Large intestine (tissue), 3 donors: Measurements from ENCODE around the gene CENPP. TPM values are rescaled to one million over a fixed set of nuclear protein-coding genes. Genes with fewer than 3 reads are reported as not detected.

ENCODE experiments used
- DNase-seq, 2 donors: peaks; one replicate each; pipeline versions ENCODE4 v3.0.0 to v3.0.0-alpha.2; 2013
- H3K27ac ChIP-seq: one replicate; pipeline ENCODE4 v1.5.1; 2013; ENCODE audit warnings: low read length
- H3K27me3 ChIP-seq: 2 replicates; pipeline ENCODE4 v1.6.1; 2013; ENCODE audit warnings: low read length; ENCODE audit not compliant: control insufficient read depth, insufficient read depth
- H3K36me3 ChIP-seq: 2 replicates; pipeline ENCODE4 v1.6.1; 2013; ENCODE audit warnings: low read length; ENCODE audit not compliant: control insufficient read depth, insufficient read depth
- H3K4me1 ChIP-seq: one replicate; pipeline ENCODE4 v1.6.1; 2013; ENCODE audit warnings: low read length; ENCODE audit not compliant: control insufficient read depth, insufficient read depth
- H3K4me3 ChIP-seq: one replicate; pipeline ENCODE4 v1.5.1; 2013; ENCODE audit warnings: low read length
- H3K9me3 ChIP-seq: one replicate; pipeline ENCODE4 v1.6.1; 2013; ENCODE audit warnings: mild to moderate bottlenecking, low read depth, low read length, moderate library complexity; ENCODE audit not compliant: control insufficient read depth
- WGBS: methylation state at CpG from one replicate; pipeline ENCODE4 v1.1.5; 2013; ENCODE audit warnings: low lambda C conversion rate; ENCODE audit not compliant: insufficient coverage; 5-methylcytosine and 5-hydroxymethylcytosine counted together
- polyA plus RNA-seq: library from polyadenylated mRNA; unstranded; fragments of 120-200 nt; gene quantifications from one replicate; pipeline ENCODE4 v1.2.1, GENCODE V29; 2013

Gene CENPP
- polyA plus RNA-seq, 1 donor: 2.8 TPM

DNA sequence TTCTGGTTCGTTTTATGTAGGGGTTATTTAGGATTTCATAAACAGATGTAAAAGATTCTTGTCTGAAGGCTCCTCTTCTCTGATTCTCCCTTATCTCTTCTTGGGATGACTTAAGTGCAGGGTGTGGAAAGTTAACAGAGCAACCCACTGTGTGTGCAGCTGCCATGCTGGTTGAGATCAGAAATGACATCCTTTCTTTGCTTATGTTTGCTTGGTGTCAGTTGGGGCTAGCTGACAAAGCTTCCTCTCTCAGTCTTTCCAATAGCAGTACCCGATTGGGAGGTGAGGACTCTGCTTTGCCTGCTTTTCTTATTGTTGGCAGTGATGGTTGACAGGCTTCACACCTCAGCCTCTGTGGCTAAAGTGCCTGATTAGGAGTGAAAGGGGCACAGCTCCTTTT is 52.1 kb downstream of the CENPP start:
- Histone ChIP-seq H3K4me1 (peaks cover 14% of the 10 kb centered on the region), H3K9me3 (peaks cover 22% of the 10 kb centered on the region), H3K4me3 (no peak overlapping the region), H3K36me3 (no peaks in the 10 kb centered on the region), H3K27me3 (no peaks in the 10 kb centered on the region), H3K27ac (peak overlapping the region; percentile 48)
- peak in 1 of 2 donors; percentile 19 for DNase-seq
- WGBS: no CpG with 5 or more reads among the region's 2 CpGs

DNA sequence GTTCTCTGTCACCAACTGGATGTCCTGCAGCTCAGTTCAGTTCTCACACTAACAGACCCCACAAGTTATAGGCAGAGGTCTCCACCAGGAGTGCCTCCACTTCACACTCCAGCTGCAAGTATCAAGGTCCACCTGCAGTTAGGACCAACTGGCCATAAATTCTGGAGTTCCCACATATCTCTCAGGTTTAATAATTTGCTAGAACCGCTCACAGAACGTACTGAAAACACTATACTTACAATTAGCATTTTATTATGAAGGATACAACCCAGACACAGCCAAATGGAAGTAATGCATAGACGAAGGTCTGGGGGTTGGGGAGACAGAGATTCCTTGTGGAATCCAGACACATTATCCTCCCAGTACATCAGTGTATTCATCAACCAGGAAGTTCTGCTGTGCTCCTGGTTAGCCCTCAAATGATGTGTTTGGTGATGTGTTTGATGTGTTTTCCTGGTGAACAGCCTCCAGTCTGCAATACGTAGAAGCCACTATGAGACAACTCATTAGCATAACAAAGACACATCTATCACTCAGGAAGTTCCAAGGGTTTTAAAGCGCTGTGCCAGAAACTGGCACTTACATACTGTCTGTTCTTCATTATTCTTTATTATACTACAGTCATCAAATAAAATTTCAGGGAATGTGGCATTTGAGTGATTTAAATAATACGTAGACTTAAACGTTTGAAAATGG is 53.3 kb downstream of the CENPP start:
- DNase-seq: peak; percentile 51 to 85
- H3K4me3 ChIP-seq: no peak overlapping the region
- H3K27ac ChIP-seq: peak overlapping the region; percentile 48

DNA sequence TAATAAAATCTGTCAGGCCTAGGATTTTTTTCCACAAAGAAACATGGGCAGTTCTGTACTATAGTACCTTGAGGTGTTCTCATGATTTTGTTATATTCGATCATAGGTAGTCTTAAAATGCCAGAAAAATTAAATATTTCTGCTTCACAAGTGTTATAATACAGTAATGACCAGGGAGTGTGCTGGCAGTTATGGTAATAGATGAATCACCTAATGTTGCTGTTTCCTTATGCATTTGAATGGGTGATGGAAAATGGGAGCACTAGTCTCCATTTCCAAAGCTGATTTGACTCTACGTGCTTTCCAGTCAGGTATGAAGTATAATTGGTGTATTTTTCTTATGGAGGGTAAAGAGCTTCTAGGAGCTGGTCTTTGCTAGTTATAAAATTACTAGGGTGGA is 54.9 kb downstream of the CENPP start:
- Histone ChIP-seq H3K27ac (no peak overlapping the region), H3K4me3 (no peak overlapping the region), H3K4me1 (peaks cover 14% of the 10 kb centered on the region), H3K27me3 (no peaks in the 10 kb centered on the region), H3K9me3 (peaks cover 4% of the 10 kb centered on the region), H3K36me3 (no peaks in the 10 kb centered on the region)
- DNase-seq: no peak
- 100% methylated on average over 1 of the region's 2 CpGs for WGBS

More for the DNA sequence above, 53.3 kb downstream of the CENPP start:
- 100% methylated on average over 1 of the region's 7 CpGs for WGBS
- H3K9me3 ChIP-seq: peaks cover 12% of the 10 kb centered on the region
- H3K4me1 ChIP-seq: peaks cover 14% of the 10 kb centered on the region
- H3K27me3 ChIP-seq: no peaks in the 10 kb centered on the region
- no peaks in the 10 kb centered on the region for H3K36me3 ChIP-seq

DNA sequence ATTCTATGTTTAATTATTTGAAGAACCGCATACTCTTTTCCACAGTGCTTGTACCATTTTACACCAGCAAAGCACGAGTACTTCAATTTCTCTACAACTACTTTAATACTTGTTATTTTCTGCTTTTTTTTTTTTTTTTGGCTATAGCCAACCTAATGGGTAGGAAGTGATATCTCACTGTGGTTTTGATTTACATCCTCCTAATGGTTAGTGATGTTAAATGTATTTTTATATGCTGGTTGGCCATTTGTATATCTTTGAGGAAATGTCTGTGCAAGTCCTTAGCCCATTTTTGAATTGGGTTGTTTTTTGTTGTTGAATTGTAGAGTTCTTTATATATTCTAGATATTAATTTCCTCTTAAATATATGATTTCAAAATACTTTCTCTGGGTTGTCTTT is 56.0 kb downstream of the CENPP start:
- no peaks in the 10 kb centered on the region for H3K9me3 ChIP-seq
- no peak overlapping the region for H3K27ac ChIP-seq
- no peaks in the 10 kb centered on the region for H3K27me3 ChIP-seq
- DNase-seq: no peak
- WGBS: 94% methylated on average over 2 of the region's 2 CpGs
- no peak overlapping the region for H3K4me3 ChIP-seq
- H3K4me1 ChIP-seq: peaks cover 14% of the 10 kb centered on the region
- no peaks in the 10 kb centered on the region for H3K36me3 ChIP-seq

DNA sequence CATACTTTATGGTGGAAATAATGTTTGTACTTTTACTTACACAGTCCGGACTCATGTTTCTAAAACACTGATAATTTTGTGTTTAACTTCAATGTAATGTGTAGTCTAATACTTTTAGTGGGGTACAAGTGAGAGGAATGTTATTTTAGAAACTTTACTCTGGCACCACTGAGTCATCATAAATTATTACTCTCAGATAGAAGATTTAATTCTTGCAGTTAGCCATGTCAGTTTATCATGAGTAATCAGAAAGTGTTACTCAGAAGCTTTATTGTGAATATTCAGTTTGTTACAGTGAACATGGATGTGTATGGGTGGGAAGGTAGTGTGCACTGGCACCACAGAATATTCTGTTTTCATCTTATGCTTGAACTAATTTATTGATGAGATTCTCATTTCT is 58.6 kb downstream of the CENPP start:
- peaks cover 1% of the 10 kb centered on the region for H3K4me1 ChIP-seq
- no peak overlapping the region for H3K27ac ChIP-seq
- DNase-seq: no peak
- H3K4me3 ChIP-seq: no peak overlapping the region
- no peaks in the 10 kb centered on the region for H3K9me3 ChIP-seq
- no peaks in the 10 kb centered on the region for H3K27me3 ChIP-seq
- H3K36me3 ChIP-seq: no peaks in the 10 kb centered on the region
- no CpG with 5 or more reads among the region's 1 CpG for WGBS

DNA sequence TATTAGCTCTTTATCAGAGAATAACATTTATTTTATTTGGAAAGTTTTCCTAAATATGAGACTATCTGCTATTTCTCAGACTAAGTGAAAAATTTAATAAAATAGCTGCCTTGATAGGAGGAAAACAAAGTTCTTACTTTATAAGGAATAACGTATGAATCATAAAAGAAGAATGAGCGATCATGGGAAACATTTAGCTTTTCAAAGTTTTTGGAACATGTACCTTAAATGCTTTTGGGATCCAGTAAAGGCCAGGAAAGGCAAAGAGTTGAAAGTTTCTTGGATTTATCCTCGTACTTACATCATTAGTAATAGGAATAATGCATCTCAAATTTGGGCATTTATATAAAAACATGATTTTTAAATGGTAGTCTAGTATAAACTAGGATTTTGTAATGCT is 59.2 kb downstream of the CENPP start:
- Histone ChIP-seq H3K27ac (no peak overlapping the region), H3K4me3 (no peak overlapping the region), H3K9me3 (no peaks in the 10 kb centered on the region), H3K27me3 (no peaks in the 10 kb centered on the region), H3K36me3 (no peaks in the 10 kb centered on the region), H3K4me1 (no peaks in the 10 kb centered on the region)
- 58% methylated on average over 3 of the region's 3 CpGs for WGBS
- DNase-seq: no peak

DNA sequence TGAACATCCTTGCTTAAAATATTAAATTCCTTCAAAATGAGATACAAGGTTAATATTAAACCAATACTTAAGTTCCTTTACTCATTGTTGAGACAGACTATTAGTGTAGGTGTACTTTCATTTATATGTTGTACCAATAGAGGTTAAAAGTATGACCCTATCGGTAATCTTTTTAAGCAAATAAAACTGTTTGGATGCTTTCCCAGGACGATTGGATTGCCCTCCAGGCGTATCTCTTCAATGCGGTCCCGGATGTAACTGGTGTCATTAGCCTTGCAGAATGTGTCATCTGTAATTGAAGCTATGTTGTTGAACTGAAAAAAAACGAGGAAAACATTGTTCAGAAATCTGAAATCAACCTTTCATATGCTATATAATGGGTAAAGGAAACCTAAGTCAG is 59.7 kb downstream of the CENPP start:
- no peaks in the 10 kb centered on the region for H3K27me3 ChIP-seq
- H3K27ac ChIP-seq: peak overlapping the region; percentile 7
- H3K4me1 ChIP-seq: no peaks in the 10 kb centered on the region
- no peak overlapping the region for H3K4me3 ChIP-seq
- no peaks in the 10 kb centered on the region for H3K9me3 ChIP-seq
- peak in 1 of 2 donors; percentile 5 for DNase-seq
- WGBS: 82% methylated on average over 4 of the region's 6 CpGs
- H3K36me3 ChIP-seq: no peaks in the 10 kb centered on the region

DNA sequence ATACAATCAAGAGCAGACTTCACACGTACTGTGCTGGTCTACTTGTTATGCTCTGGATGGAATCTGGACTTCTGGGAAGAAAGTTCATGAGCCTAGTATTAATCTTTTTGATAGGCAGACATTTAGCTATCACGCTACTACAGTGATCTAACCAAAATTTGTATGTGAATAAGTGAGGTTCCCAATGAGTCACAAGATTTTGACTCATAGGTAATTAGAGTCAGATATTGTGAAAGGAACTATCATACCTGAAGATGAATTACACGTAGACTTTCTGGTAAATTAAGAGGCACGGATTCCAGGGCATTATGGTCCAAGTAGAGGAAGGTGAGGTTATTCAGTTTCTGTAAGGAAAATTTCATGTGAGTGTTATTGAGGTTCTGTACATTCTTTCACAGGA is 60.2 kb downstream of the CENPP start:
- no peak overlapping the region for H3K4me3 ChIP-seq
- 67% methylated on average over 1 of the region's 4 CpGs for WGBS

DNA sequence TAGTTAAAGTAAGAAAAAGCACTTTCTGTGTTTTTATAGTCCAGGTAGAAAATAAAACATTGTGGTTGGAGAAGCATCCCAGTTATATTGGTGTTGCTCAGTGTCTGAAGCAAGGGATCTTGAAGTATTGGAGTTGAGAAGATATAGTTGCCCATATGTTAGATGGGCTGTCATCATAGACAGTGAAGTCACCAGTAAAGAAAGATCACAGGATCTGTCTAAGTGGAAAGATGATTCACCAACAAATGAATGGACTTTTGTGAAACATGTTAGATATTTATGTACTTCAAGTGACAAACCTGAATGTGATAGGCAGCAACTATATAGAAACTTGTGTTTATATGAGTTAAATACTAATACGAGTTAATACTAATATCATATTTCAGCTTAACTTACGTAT is 66.9 kb downstream of the CENPP start:
- Histone ChIP-seq H3K9me3 (peaks cover 7% of the 10 kb centered on the region), H3K36me3 (no peaks in the 10 kb centered on the region), H3K27ac (no peak overlapping the region), H3K27me3 (no peaks in the 10 kb centered on the region), H3K4me1 (no peaks in the 10 kb centered on the region), H3K4me3 (no peak overlapping the region)
- no peak for DNase-seq
- WGBS: no CpG with 5 or more reads among the region's 2 CpGs

More for the DNA sequence above, 60.2 kb downstream of the CENPP start:
- no peaks in the 10 kb centered on the region for H3K4me1 ChIP-seq
- H3K27me3 ChIP-seq: no peaks in the 10 kb centered on the region
- H3K27ac ChIP-seq: peak overlapping the region; percentile 7
- DNase-seq: peak in 1 of 2 donors; percentile 5
- no peaks in the 10 kb centered on the region for H3K9me3 ChIP-seq
- no peaks in the 10 kb centered on the region for H3K36me3 ChIP-seq

DNA sequence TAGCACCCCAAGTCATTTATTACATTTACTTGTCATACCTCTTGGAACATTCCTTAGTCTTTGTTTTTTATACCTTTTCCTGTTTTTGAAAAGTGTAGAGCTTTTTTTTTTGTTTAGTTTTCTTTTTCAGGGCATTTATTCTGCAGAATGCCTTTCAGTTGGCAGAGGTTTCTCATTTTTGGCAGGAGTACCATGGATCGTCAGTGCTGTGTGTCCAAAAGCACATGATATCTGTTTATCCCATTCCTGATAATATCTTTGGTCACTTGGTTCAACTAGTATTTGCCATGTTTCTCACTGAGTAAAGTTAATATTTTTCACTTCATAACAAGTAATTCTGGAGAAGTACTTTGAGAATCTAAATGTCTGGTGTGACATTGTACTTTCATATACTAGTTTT is 67.9 kb downstream of the CENPP start:
- no peak for DNase-seq
- no peak overlapping the region for H3K27ac ChIP-seq
- no peak overlapping the region for H3K4me3 ChIP-seq
- peaks cover 7% of the 10 kb centered on the region for H3K9me3 ChIP-seq
- no peaks in the 10 kb centered on the region for H3K4me1 ChIP-seq
- WGBS: no CpG with 5 or more reads among the region's 1 CpG
- no peaks in the 10 kb centered on the region for H3K36me3 ChIP-seq
- H3K27me3 ChIP-seq: no peaks in the 10 kb centered on the region

DNA sequence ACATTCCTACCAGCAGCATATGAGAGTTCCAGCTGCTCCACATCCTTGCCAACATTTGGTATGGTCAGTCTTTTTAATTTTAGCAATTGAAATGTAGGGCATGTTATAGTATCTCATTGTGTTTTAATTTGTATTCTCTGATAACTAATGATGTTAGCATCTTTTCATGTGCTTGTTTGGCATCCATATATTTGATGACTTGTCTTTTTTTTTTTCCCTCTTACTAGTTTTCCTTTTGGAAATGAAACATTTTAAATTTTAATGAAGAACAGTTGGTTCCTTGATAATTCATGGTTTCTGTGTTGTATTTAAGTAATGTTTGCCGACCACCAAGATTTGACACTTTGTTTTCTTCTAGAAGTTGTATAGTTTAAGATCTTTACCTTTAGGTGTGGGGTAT is 69.9 kb downstream of the CENPP start:
- H3K27ac ChIP-seq: no peak overlapping the region
- DNase-seq: no peak
- no peak overlapping the region for H3K4me3 ChIP-seq
- peaks cover 7% of the 10 kb centered on the region for H3K9me3 ChIP-seq
- no CpG with 5 or more reads among the region's 1 CpG for WGBS
- no peaks in the 10 kb centered on the region for H3K4me1 ChIP-seq
- H3K36me3 ChIP-seq: no peaks in the 10 kb centered on the region
- H3K27me3 ChIP-seq: no peaks in the 10 kb centered on the region
